Neutrophil (primary cell): ENCODE data around the gene ARID3B.

Experiments
- H3K27ac ChIP-seq: fragments of 200-600 bp; sonication (generic); 2 replicates; pipeline ENCODE4 v1.5.1; 2016; ENCODE audit warnings: mild to moderate bottlenecking, moderate library complexity
- H3K27me3 ChIP-seq: fragments of 200-600 bp; sonication (generic); 2 replicates; pipeline ENCODE4 v1.6.0; 2016; ENCODE audit warnings: mild to moderate bottlenecking
- H3K36me3 ChIP-seq: fragments of 200-600 bp; sonication (generic); 2 replicates; pipeline ENCODE4 v1.5.1; 2017
- H3K4me1 ChIP-seq, 2 experiments: fragments of 200-600 bp in 1 of 2; sonication (generic) in 1 of 2; 1 replicate in 1 of 2; 2 replicates in 1 of 2; pipeline versions ENCODE4 v1.5.1 to v1.6.1; 2013 to 2016; ENCODE audit warnings: low read depth in 1 of 2, low read length in 1 of 2, mild to moderate bottlenecking in 1 of 2, moderate library complexity in 1 of 2; ENCODE audit not compliant: control insufficient read depth in 1 of 2, insufficient read depth in 1 of 2
- H3K4me3 ChIP-seq, 2 experiments: fragments of 200-600 bp in 1 of 2; sonication (generic) in 1 of 2; 1 replicate in 1 of 2; 2 replicates in 1 of 2; pipeline ENCODE4 v1.5.1; 2013 to 2016; ENCODE audit warnings: low read depth in 1 of 2, low read length in 1 of 2, mild to moderate bottlenecking in 1 of 2, moderate library complexity in 1 of 2
- H3K9me3 ChIP-seq: fragments of 200-600 bp; sonication (generic); 2 replicates; pipeline ENCODE4 v1.5.1; 2016
- CTCF ChIP-seq: fragments of 200-600 bp; sonication (generic); IDR thresholded peaks from 2 replicates; pipeline ENCODE4 v1.5.1; 2016; ENCODE audit warnings: antibody characterized with exemption

ARID3B gene

GRCh38 chr15:74541494-74542165 is 610 bp downstream of the ARID3B start:
- peaks cover 28% of the 10 kb centered on the region for H3K36me3 ChIP-seq
- peaks cover 50 to 56% of the 10 kb centered on the region in 2 experiments for H3K4me1 ChIP-seq
- no peaks in the 10 kb centered on the region for H3K27me3 ChIP-seq
- H3K27ac ChIP-seq, result peak overlapping the region; percentile 93
- no peaks in the 10 kb centered on the region for H3K9me3 ChIP-seq
- TF ChIP-seq CTCF, result no peak
- H3K4me3 ChIP-seq, result peak overlapping the region; percentile 81 to 94

- no peak for TF ChIP-seq CTCF
- peaks cover 36% of the 10 kb centered on the region for H3K36me3 ChIP-seq
- H3K27me3 ChIP-seq, result no peaks in the 10 kb centered on the region
- H3K27ac ChIP-seq, result peak overlapping the region; percentile 93
- H3K4me3 ChIP-seq, result peak overlapping the region; percentile 81 to 94
- peaks cover 55 to 57% of the 10 kb centered on the region in 2 experiments for H3K4me1 ChIP-seq
- no peaks in the 10 kb centered on the region for H3K9me3 ChIP-seq
Observed at GRCh38 chr15:74542166-74543042, 1.4 kb downstream of the ARID3B start.

GRCh38 chr15:74543043-74543422 is 2.0 kb downstream of the ARID3B start:
- H3K4me3 ChIP-seq, result peak overlapping the region in 1 of 2 experiments; percentile 94
- H3K4me1 ChIP-seq, result peaks cover 55 to 57% of the 10 kb centered on the region in 2 experiments
- no peaks in the 10 kb centered on the region for H3K27me3 ChIP-seq

GRCh38 chr15:74543583-74543982 is 2.6 kb downstream of the ARID3B start:
- no peak for TF ChIP-seq CTCF
- Histone ChIP-seq H3K27me3 (no peaks in the 10 kb centered on the region), H3K36me3 (peaks cover 48% of the 10 kb centered on the region), H3K4me1 (peaks cover 55 to 57% of the 10 kb centered on the region in 2 experiments), H3K27ac (no peak overlapping the region), H3K9me3 (no peaks in the 10 kb centered on the region), H3K4me3 (no peak overlapping the region)

More at GRCh38 chr15:74543043-74543422, 2.0 kb downstream of the ARID3B start:
- peaks cover 42% of the 10 kb centered on the region for H3K36me3 ChIP-seq
- H3K27ac ChIP-seq, result no peak overlapping the region
- no peak for TF ChIP-seq CTCF
- no peaks in the 10 kb centered on the region for H3K9me3 ChIP-seq

GRCh38 chr15:74545086-74545485 is 4.1 kb downstream of the ARID3B start:
- H3K36me3 ChIP-seq, result peaks cover 60% of the 10 kb centered on the region
- no peaks in the 10 kb centered on the region for H3K27me3 ChIP-seq
- peaks cover 54% of the 10 kb centered on the region in 2 experiments for H3K4me1 ChIP-seq
- no peak for TF ChIP-seq CTCF
- no peaks in the 10 kb centered on the region for H3K9me3 ChIP-seq
- no peak overlapping the region for H3K27ac ChIP-seq
- H3K4me3 ChIP-seq, result no peak overlapping the region
